Mesothelial cell of epicardium (in vitro differentiated cells): ENCODE measurements around the gene ACAA2. TPM values are rescaled to one million over a fixed set of nuclear protein-coding genes. Genes with fewer than 3 reads are reported as not detected.

Experiments
- DNase-seq, 2 experiments: peaks; one replicate each; pipeline ENCODE4 v3.0.0; 2021; ENCODE audit warnings: low spot score in 2 of 2; ENCODE audit not compliant: unreplicated experiment in 2 of 2
- H3K27ac Mint-ChIP-seq: 2 replicates; pipeline ENCODE4 v1.8.0; 2021; ENCODE audit warnings: mixed read lengths
- H3K27me3 Mint-ChIP-seq: 2 replicates; pipeline ENCODE4 v1.8.0; 2021; ENCODE audit warnings: low read depth, mixed read lengths
- H3K36me3 Mint-ChIP-seq: 2 replicates; pipeline ENCODE4 v1.8.0; 2021; ENCODE audit warnings: mixed read lengths
- H3K4me1 Mint-ChIP-seq: 2 replicates; pipeline ENCODE4 v1.8.0; 2021; ENCODE audit warnings: mixed read lengths
- H3K4me3 Mint-ChIP-seq: 2 replicates; pipeline ENCODE4 v1.8.0; 2021; ENCODE audit warnings: mild to moderate bottlenecking, moderate library complexity, mixed read lengths
- H3K9me3 Mint-ChIP-seq: 2 replicates; pipeline ENCODE4 v1.8.0; 2021; ENCODE audit warnings: mixed read lengths
- total RNA-seq: library from RNA; stranded (reverse); gene quantifications from 3 replicates; pipeline ENCODE4 v1.2.1, GENCODE V29; 2021
- TF ChIP-seq, protein P1 (sequence below): fragments of 200-600 bp; sonication (generic); IDR thresholded peaks from one replicate; pipeline ENCODE4 v1.5.0; 2021; ENCODE audit warnings: antibody characterized with exemption; ENCODE audit not compliant: unreplicated experiment

The ACAA2 gene
- total RNA-seq, 1 donor from 2014 or later, result 57.2 TPM

GRCh38 chr18:49761771-49762170 lies 51.6 kb downstream of the ACAA2 start:
- TF ChIP-seq, protein P1, sequence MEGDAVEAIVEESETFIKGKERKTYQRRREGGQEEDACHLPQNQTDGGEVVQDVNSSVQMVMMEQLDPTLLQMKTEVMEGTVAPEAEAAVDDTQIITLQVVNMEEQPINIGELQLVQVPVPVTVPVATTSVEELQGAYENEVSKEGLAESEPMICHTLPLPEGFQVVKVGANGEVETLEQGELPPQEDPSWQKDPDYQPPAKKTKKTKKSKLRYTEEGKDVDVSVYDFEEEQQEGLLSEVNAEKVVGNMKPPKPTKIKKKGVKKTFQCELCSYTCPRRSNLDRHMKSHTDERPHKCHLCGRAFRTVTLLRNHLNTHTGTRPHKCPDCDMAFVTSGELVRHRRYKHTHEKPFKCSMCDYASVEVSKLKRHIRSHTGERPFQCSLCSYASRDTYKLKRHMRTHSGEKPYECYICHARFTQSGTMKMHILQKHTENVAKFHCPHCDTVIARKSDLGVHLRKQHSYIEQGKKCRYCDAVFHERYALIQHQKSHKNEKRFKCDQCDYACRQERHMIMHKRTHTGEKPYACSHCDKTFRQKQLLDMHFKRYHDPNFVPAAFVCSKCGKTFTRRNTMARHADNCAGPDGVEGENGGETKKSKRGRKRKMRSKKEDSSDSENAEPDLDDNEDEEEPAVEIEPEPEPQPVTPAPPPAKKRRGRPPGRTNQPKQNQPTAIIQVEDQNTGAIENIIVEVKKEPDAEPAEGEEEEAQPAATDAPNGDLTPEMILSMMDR, result no peak
- H3K4me3 Mint-ChIP-seq, result no peak overlapping the region
- H3K36me3 Mint-ChIP-seq, result no peaks in the 10 kb centered on the region
- no peaks in the 10 kb centered on the region for H3K27me3 Mint-ChIP-seq
- H3K27ac Mint-ChIP-seq, result no peak overlapping the region
- H3K9me3 Mint-ChIP-seq, result no peaks in the 10 kb centered on the region
- peaks cover 5% of the 10 kb centered on the region for H3K4me1 Mint-ChIP-seq
- no peak for DNase-seq

- Mint-ChIP-seq H3K4me1 (peaks cover 2% of the 10 kb centered on the region), H3K27me3 (no peaks in the 10 kb centered on the region), H3K27ac (no peak overlapping the region), H3K36me3 (no peaks in the 10 kb centered on the region), H3K9me3 (peaks cover 4% of the 10 kb centered on the region), H3K4me3 (no peak overlapping the region)
- peak in 1 of 2 experiments; percentile 16 for DNase-seq
- TF ChIP-seq, protein P1, result no peak
These were observed 55.1 kb downstream of the ACAA2 start for GRCh38 chr18:49758263-49758610.

GRCh38 chr18:49757513-49758262 lies 55.6 kb downstream of the ACAA2 start:
- TF ChIP-seq, protein P1, result no peak
- Mint-ChIP-seq H3K27me3 (no peaks in the 10 kb centered on the region), H3K4me3 (no peak overlapping the region), H3K36me3 (no peaks in the 10 kb centered on the region), H3K4me1 (no peaks in the 10 kb centered on the region), H3K27ac (no peak overlapping the region), H3K9me3 (peaks cover 4% of the 10 kb centered on the region)
- peak in 1 of 2 experiments; percentile 27 for DNase-seq

DNA sequence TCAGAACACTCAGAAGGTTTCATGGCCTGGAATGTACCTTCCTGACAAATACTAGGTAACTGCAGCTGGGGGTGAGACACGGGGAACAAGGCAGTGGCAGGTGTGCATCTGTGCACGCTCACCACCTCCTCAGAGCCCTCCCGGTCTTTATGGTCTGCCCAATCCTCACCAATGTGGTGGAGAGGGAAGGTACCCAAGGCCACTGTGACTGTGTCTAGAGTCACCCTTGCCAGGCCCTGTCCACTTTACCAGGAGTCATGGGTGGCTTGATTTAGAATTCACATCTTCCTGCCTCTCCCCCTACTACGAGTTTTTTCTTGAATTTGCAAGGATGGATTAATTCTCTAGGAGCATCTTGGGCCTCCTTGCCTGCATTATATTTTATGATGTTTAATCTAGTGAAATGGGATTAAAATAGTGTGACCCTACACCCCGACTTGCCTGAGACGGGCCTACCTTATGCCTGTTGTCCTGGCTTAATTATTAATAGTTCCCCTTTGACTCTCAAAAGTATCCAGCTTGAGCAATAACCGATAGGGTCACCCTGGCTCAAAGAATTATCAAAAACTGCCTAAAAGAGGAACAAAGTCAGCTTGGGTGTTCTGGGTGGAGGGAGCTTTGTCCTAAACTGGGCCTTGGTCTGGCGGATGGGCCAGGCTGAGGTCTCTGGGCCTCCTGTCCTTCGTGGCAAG lies 56.5 kb downstream of the ACAA2 start:
- H3K27ac Mint-ChIP-seq, result no peak overlapping the region
- peaks cover 4% of the 10 kb centered on the region for H3K9me3 Mint-ChIP-seq
- TF ChIP-seq, protein P1, result no peak
- no peaks in the 10 kb centered on the region for H3K36me3 Mint-ChIP-seq
- DNase-seq, result peak in 1 of 2 experiments; percentile 7
- no peak overlapping the region for H3K4me3 Mint-ChIP-seq
- peaks cover 6% of the 10 kb centered on the region for H3K27me3 Mint-ChIP-seq
- H3K4me1 Mint-ChIP-seq, result no peaks in the 10 kb centered on the region

DNA sequence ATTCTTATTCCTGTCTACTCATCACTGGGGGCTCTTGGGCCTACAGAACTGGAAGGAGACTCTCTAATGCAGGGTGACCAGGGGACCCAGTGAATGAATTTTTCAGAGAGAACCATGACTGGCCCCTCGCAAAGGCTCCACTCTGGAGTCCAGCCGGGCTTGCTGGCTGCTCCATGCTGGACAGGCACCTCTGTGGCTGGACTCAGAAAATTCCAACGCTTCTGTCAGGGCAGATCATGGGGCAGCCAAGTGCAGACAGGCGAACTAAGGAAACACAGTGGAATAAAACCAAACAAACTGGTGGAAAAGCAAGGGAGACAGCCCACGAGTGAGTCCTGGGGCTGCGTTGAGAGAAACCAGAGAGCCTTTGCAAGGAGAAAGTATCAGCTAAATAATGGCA lies 57.2 kb downstream of the ACAA2 start:
- Mint-ChIP-seq H3K4me3 (no peak overlapping the region), H3K27me3 (peaks cover 12% of the 10 kb centered on the region), H3K4me1 (no peaks in the 10 kb centered on the region), H3K9me3 (peaks cover 4% of the 10 kb centered on the region), H3K36me3 (no peaks in the 10 kb centered on the region), H3K27ac (no peak overlapping the region)
- peak in 1 of 2 experiments; percentile 29 for DNase-seq
- TF ChIP-seq, protein P1, result no peak
